GF-D8 (cell line): ENCODE measurements around the gene IRX4.
"Not testable (repeated sequence)": the region's sequence is repeated elsewhere in the genome, so short reads cannot be mapped to it uniquely, and the experiment has no call there.

ENCODE experiments used
- DNase-seq: peaks from one replicate; lab custom pipeline; 2025; lab: John Stamatoyannopoulos, UW

IRX4 gene

DNA sequence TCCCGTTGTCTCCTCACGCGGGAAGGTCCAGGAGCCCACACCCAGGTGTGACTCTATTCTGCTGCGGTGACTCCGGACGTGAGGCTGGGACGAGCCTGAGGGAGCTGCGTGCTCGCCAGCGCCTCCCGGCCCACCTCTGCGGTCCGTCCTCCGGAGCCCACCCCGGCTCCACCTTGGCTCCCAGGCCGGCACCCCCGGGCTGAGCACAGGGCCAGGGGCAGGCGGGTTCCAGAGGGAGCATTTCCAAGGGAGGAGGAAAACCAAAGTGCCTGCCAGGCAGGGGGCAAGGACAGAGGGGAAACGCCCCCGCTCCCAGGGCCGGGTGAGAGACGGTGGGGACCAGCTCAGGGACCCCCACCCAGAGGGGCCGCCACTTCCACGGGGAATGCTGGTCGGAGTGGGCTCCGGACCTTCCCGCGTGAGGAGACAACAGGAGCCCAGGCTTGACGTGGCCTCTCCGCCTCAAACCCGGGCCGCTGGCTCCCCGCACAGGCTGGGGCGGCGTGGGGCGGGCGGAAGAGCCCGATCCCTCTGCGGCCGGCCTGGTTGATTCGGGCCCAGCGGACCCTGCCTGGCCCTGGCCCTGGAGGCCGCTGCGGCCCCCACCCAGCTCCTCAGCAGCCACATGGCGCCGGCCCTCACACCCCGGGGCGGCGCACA, 26.0 kb downstream of the IRX4 start:
- DNase-seq: no peak

DNA sequence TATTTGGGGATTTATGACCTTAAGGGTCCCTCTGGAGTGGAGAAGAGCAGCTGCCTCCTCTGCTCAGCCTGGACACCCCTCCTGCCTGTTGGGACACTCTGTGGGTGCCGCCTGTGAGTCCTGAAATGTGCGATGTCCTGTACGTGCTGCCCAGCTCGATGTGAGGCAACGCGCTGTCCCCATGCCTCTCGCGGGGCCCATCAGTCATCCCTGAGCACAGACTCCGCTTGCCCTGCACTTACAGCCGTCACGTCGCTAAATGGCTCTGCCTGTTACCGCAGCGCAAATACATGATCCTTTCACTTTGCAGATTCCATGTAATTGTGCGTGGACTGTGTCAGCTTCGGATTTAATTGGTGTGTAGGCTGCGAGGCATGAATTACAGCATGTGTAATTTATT, 27.1 kb downstream of the IRX4 start:
- no peak for DNase-seq

DNA sequence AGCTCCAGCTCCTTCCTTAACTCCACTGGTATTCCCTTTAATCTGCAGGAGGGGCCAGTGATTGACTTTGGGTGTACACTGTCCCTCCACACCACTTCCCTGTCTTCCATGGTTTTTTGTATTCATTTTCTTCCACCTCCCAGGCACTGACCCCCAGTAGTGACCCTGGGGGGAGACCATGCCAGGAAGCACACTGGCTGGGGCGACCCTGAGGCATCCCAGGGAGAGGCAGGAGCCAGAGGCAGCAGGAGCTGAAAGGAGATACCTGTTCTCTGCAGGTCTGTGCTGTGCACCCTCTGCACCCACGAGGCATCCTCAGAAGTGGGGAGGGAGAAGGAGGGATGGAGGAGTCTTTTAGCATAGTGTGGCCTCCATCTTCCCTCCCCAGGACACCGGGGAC, 27.6 kb downstream of the IRX4 start:
- no peak for DNase-seq

DNA sequence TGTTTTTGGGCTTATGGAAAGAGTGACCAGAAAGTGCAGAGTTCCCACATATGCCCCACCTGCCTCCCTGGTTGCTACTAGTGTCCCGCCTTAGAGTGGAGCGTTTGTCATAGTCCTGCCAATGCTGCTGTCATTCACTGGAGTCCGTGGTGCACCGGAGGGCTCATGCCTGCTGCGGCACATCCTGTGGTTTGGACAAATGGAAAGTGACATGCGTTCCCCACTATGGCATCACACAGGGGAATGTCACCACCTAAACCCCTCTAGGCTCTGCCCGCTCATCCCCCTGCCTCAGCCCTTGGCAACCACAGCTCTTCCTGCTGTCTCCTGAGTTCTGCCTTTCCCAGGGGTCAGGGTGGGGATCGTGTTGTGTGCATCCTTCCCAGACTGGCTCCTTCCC, 29.2 kb downstream of the IRX4 start:
- no peak for DNase-seq

DNA sequence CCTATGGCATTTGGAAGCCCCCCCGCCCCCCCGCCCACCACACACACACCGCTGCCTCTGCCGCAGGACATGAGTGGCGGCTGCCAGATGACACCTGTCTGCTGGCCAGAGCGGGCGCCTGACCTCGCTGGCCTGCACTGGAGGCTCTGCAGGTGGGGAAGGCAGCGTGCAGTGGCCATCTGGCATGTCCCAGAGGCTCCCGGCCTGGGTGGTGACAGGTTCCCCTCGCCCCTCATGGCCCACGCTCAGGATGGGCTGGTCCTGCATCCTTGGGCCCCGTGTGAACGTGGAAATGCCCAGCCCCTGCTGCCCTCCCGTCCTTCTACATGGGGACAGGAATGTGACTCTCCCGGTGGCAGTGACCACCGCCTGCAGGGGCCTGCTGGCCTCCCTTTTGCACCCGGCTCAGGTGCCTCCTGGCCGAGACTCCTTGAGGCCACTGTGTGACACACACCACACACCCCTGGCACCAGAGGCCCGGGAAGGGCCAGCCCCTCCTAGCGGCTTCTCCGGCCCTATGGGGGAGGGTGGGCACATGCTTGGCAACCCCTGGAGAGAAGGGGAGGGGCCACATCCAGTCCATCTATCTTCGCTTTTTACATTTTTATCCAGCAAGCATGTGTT, 30.3 kb downstream of the IRX4 start:
- DNase-seq: no peak

DNA sequence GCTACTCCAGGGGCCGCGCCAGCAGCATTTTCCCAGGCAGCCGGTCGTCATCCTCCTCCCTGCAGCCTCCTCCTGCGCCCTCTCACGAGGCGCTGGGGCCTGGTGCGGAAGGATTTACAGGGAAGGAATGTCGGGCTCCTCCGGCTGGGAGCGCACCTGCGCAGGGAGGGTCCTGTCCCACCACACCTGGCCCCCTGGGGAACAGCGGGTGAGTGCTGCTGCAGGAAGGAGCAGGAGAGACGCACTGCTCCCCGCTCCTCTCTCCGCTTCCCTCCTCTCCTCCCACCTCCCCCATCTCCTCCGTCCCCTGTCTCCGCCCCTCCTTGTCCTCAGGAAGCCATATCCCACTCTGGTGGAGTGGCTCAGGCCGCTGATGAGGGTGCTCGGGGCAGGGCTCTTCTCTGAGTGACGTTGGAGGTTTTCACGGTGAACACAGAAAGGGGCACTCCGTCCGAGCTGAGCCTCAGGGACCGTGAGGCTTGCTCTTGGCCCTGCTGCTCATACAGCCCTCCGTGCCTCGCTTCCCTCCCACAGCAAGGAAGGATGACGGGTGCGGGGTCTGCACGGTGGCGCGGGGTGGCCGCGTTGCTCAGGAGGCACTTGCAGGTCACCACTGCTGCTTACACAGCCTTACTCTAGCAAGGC, 31.3 kb downstream of the IRX4 start:
- no peak for DNase-seq

DNA sequence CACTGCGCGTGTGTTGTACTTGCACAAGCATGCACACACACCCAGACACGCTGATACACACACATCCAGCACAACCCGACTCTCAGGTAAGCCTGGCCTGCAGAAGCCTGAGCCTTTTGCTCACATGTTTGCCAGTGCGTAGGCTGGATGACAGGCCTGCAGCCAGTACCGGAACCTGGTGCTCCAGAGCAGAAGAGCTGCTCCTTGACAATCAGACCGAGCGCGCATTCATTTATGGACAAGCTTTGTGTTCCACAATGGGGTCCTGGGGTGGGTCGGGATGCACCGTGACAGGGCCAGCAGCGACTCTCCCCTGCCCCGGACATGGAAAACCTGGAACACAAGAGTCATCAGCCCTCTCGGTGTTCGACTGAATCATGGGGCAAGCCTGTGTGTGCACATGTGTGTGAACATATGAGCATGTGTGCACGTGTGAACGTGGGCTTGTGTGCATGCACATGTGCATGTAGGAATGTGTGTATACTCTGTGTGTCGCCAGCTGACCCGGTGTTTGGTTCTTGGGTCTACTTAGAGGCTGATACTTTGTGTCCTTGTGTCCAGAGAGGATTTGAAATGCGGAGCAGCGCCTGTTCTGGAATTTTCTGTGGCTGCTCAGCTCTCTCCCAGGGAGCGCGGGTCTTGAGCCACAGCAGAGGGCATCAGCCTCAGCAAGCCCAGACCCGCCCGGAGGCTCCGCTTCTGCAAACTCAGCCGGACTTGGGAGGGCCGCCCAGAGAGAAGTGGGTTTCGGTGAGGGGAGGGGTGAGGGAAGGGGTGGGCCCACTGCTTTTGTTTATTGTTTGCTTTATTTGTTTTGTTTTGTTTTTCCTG, 32.2 kb downstream of the IRX4 start:
- DNase-seq: no peak

DNA sequence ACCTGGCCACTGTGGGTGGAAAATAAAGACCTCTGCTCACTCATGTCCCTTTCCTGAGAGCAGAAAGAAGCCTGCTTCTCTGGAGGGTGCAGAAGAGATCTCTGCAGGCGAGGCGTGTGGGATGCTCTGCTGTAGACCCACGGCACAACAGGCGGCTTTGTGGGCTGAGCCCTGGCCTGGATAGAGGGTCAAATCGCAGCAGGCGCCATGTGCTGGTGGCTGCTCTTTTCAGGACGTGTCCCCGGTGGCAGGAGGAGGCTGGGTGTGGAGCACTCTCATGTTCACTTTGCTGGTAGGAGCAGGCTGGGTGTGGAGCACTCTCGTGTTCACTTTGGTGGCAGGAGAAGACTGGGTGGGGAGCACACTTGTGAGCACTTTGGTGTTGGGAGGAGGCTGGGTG, 35.1 kb downstream of the IRX4 start:
- no peak for DNase-seq

DNA sequence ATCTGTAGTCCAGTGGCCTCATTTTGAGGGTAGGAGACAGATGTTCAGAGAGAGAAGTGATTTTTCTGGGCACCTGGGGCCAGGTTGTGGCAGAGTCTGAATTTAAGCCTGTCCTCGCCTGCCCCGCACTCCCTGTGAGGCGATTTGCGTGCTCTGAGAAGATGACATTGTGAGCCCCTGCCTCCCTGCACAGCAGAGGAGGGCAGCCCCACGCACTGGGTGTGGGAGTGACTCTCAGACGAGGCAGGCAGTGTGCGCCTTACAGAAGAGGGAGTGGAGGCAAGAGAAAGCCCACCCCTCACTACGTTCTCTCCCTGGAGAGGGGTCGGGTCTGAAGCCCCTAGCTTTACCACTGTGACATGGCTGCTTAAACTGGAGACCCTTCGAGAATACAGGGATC, 35.7 kb downstream of the IRX4 start:
- DNase-seq: no peak

DNA sequence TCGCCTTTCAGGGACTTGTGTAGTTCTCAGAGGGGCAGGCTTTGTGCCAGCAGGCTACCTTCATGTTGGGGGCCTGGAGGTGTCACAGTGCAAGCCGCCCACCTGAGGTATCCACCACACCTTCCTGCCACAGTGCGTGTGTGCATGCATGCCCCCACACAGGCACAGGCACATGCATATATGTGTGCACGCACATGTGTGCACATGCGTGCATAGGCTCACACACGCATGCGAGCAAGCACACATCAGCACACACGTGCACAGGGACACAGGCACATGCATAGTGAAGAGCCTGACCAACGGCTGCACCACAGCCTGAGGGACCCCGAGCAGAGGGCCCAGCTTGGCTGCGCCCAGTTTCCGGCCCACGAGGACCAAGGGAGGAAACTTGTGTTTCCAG, 36.1 kb downstream of the IRX4 start:
- no peak for DNase-seq

DNA sequence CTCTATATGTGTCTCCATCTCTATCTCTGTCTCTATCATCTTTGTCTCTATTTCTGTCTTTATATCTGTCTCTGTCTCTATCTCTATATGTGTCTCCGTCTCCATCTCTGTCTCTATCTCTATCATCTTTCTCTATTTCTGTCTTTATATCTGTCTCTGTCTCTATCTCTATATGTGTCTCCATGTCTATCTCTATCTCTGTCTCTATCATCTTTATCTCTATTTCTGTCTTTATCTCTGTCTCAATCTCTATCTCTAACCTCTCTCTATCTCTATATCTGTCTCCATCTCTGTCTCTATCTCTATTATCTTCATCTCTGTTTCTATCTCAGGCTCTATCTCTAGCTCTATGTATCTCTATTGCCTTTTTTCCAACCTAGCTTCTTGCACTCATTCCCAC, 37.0 kb downstream of the IRX4 start:
- no peak for DNase-seq

DNA sequence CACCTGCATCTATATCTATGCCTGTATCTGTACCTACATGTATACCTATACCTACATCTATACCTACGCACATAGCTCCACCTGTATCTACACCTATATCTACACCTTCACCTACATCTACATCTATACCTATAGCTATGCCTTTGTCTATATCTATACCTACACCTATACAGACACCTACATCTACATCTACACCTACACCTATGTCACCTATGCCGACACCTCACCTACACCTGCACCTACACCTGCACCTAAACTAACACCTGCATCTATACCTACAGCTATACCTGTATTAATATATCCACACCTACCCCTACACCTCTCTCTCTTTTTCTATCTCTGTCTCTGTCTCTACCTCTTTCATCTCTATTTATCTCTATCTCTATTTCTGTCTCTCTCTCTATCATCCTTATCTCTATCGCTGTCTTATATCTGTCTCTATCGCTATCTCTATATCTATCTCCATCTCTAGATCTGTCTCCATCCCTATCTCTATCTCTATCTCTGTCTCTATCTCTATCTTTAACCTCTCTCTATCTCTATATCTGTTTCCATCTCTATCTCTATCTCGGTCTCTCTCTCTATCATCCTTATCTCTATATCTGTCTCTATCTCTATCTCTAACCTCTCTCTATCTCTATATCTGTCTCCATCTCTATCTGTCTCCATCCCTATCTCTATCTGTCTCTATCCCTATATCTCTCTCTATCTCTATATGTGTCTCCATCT, 37.9 kb downstream of the IRX4 start:
- DNase-seq: no peak

DNA sequence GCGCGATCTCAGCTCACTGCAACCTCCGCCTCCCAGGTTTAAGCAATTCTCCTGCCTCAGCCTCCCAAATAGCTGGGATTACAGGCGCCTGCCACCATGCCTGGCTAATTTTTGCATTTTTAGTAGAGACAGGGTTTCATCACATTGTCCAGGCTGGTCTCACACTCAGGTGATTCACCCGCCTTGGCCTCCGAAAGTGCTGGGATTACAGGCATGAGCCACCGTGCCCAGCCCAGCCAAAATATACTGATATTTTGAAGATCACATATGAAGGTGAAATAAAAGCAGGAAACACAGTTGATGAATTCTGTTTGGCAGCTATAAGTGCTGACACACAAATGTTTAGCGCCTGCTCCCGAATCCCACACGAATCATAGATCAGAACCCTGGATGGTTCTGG, 39.0 kb downstream of the IRX4 start:
- not testable (repeated sequence) for DNase-seq

DNA sequence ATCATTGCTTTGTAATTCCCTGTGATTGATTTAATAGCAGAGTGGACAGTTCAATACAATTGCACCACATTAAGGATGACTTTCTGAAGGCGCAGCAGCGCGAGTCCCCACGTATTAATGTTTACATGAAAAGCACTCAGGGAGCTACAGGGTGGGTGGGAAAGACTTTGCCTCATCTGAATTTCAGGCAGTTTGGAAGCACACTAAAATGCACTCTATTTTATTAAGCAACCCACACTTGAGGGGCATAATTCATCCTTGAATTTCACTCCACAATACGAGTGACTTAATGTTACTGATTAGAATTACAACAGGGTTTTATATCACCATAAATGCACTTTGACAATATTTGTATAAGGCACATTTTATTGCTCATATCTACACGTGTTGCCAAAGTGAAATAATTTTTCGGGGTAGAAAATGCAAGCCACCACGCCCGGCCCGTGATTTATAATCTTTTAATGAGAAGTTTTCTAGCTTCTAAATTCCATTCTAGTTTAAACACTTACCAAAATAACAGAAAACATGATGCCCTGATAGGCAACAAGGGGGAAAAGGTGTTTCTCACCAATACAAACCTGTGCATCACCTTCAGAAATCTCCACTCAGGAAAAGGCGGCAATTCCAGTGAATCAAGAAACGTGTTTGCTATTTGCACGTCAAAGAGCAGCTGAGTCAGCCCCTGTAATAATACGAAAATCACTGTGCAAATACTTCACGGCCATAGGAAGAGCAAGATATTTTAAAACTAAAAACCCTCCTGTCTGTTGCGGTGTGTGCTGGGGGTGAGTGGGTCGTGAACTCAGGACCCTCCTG, 40.5 kb downstream of the IRX4 start:
- no peak for DNase-seq

DNA sequence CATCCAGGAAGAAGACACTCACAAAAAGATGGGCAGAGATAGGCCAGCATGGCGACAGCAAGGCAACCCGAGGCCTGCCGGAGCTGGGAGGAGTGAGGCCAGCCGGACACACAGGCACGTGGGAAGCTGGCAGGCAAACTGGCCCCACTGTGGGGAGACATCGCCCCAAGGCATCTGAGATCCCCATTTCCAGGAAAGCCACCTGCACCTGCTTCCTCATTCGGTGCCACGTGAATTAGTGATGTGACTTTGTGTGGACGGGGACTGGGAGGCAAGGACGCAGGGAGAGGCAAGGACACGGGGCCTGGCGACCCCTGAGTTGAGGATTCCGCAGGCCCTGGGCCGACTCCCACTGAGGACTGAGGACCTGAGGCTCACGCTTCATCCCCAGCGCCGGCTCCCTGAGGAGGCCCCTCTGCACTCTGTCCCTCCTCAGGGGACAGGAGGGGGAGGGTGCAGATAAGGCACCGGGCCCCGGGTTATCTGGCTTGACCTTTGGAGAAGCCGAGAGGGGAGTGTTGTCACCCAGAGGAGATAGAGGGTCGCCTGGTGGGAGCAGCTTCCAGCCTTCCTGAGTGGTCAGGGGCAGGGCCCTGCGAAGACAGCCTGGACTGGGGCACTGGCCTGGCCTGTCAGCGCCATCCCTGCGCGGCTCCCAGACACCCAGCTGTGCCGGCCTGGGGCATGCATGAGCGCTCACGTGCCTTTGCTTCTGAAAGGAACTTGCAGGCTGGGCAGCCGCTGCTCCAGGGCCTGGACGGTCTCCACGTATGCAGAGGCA, 41.8 kb downstream of the IRX4 start:
- DNase-seq: no peak

DNA sequence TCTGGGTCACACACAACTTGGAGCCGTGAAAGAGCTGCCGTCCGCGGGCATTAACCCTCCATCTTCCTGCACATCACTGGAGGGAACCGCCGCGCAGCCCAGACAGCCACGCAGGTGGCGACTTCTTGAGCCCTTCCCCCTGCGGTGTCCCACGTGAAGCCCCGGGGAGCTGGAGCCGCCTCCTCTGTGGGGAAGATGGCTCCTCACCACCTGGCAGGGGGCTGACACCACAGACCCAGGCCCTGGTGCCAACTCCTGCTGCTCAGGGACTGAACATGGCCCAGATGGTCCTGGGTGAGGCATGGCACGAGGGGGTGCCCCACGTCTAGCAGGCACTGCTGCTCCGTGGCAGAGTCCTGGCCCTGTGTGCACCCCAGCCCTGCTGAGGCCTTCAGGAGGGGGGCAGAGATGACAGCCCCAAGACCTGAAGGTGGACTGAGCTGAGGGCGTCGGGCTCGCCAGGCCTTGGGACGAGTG, 42.6 kb downstream of the IRX4 start:
- no peak for DNase-seq

DNA sequence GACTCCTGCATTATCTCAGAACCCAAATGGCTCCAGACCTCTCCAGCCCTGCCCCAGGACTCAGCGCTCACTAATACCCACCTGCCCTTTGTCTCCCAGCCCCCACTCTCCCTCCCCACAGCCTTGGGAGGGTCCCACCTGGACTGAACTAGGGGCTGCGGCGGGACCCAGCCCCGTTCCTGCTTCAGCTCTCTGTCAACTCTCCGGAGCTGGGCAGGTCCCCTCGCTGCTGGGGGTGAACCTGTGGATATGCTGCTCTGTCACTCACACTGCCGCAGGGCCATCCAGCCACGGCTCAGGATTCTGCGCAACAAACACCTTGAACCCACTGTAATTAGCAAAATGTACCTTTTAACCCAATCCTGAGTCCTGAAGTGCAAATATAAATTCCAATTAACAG, 44.7 kb downstream of the IRX4 start:
- DNase-seq: no peak

DNA sequence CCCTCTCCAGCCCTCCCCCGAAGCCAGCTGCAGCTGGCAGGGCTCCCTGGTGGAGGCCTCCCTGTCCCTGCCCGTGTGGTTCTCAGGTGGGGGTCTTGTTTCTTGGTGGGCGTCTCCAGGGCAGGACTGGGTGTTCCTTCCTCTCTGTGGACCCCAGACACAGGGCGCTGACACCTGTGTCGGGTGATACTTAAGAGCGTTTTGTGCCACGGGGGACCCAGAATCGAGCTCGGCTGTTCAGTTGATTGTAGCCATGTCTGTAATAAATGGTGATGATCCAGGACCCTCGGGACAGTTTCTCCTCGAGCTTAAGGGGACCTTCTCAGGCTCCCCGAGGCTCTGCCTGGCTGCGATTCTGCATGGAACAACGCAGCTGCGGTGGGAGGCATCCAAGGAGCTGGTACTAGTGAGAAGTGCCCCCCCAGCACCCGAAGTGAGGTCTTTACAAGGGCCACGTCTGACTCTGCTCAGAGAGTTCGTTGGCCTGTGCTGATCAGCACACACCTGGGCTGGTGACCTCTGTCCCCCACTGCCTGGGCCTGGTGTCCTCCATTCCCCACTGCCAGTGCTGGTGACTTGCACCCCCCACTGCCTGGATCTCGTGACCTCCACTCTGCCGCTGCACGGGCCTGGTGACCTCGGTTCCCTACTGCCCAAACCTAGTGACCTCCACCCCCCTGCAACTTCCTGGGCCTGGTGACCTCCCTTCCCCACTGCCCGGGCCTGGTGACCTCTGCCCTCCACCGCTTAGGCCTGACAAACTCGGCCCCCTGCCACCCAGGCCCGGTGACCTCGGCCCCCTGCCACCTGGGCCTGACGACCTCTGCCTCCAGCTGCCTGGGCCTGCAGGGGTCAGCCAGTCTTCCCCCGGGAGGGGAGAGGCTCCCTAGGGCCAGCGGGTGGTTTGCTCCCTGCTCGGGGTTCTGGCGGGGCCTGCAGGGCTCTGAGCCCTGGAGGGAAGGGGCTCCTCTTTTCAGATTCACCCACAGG, 45.5 kb downstream of the IRX4 start:
- no peak for DNase-seq
